Activated CD8-positive, alpha-beta memory T cell treated with anti-CD3 and anti-CD28 coated beads for 4 hours (primary cell): ENCODE data around the gene ARVCF.
"Not testable (repeated sequence)": the region's sequence is repeated elsewhere in the genome, so short reads cannot be mapped to it uniquely, and the experiment has no call there.

Experiments
- DNase-seq, 2 donors: peaks; one replicate each; pipeline ENCODE4 v3.0.0-alpha.2; 2020; ENCODE audit warnings: low read depth in 2 of 2

The ARVCF gene

DNA sequence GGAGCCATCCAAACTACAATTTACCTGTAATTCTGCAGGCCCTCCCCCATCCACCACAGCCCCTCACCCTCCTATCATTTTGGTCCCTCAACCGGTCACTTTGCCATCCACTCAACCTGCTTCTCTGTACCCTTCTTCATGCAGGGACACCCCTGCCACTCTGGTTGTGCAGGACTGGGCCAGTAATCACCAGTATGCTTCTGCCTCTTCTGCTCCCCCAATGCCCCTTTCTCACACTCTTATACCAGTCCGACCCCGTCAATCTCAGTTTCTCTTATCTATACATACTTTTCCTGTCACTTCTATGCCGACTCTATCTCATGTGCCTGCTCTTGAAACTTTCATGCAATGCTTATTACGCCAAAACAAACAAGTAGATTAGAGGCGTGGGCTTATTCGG, 80.1 kb downstream of the ARVCF start:
- DNase-seq = no peak

DNA sequence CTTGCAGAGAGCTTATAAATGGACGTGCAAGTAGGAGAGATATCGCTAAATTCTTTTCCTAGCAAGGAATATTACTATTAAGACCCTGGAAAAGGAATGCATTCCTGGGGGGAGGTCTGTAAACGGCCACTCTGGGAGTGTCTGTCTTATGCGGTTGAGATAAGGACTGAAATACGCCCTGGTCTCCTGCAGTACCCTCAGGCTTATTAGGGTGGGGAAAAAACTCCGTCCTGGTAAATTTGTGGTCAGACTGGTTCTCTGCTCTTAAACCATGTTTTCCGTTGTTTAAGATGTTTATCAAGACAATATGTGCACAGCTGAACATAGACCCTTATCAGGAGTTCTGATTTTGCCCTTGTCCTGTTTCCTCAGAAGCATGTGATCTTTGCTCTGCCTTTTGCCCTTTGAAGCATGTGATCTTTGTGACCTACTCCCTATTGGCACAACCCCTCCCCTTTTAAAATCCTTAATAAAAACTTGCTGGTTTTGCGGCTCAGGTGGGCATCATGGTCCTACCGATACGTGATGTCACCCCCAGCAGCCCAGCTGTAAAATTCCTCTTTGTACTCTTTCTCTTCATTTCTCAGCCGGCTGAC, 81.4 kb downstream of the ARVCF start:
- DNase-seq = not testable (repeated sequence)

DNA sequence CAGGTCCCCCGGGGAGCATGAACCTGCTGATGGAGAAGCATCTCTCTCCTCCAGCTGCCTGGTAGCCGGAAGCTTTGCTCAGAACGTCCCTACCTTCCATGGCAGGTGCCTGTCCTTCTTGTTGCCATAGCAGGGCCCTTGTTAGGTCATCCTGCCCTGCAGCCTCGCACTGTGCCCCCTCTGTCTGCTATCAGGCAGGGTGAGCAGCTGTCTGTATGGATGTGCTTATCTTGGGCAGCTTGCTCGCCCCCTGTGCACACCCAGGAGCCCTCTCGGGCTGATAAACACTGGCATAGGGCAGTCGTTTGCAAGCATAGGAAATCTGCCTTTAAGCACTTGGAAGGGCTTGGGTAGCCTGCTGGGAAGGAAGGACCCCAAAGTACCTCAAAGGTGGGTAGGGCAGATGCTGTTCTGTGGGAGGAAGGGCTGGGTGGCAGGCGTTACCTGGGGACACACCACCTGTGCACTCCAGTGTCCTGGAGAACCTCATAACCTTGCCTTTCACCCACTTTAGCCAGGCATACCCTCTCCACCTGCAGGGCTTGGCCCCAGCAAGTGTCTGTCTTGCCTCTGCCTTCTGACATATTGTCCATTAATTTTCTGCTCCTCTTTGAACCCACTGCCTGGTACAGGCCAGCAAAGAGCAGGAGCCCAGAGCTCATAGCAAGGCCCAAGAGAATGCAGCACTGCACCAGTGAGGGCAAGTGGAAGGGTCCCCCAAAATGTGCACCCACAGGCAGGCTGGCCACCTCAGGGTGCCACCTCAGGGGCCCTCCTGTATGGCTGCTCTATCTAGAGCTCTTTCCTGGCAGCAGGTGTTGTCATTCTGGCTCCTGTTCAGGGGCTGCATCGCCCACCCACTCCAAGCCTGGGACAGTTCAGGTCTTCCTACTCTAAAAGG, 83.0 kb downstream of the ARVCF start:
- DNase-seq = no peak

DNA sequence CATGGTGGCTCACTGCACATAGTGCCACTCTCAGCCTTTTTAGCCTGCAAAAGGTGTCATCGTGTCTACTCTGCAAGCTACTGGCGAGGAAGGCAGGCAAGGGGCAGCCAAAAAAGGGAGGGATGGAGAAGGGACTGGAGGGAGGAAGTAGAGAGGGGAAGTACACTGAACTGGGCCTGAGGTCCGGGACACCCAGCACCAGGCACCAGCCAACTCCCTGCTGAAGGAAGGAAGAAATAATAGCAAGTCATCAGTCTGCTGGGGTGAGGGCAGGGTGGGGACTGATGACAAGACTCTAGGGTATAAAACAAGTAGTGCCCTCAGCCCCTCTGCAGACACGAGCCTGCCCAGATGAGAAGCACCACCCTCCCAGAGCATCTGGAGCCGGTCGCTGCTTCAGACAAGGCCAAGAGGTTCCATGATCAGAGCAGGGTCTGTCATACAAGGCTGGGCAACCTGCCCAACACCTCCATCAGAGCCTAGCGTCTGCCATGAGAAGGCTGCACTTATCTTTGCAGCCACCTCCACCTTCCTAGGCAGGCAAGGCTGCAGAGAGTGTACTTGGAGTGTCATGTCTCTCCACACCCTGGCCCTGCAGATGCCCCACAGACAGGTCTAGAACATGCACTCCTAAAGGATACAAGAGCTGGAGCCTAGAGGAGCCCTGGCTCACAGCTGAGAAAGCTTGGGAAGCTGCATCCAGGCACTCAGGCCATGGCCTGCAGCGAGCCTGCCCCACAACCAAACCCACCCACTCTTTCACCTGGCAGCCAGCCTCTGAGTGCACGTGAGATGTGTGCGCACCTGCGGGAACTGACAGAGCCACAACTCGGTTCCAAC, 84.0 kb downstream of the ARVCF start:
- no peak for DNase-seq

DNA sequence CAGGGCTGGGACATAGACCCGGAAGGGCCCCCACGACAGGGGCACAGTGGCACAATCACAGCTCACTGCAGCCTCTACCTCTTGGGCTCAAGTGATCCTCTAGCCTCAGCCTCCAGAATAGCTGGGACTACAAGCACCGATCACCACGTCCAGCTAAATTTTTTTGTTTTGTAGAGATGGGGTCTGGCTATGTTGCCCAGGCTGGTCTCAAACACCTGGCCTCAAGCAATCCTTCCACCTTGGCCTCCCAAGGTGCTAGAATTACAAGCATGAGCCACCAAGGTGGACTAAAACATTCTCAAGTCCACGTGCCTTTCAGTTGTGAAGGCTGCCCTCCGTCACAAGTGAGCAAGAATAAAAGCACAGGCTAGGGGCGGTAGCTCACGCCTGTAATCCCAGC, 85.1 kb downstream of the ARVCF start:
- DNase-seq = no peak

DNA sequence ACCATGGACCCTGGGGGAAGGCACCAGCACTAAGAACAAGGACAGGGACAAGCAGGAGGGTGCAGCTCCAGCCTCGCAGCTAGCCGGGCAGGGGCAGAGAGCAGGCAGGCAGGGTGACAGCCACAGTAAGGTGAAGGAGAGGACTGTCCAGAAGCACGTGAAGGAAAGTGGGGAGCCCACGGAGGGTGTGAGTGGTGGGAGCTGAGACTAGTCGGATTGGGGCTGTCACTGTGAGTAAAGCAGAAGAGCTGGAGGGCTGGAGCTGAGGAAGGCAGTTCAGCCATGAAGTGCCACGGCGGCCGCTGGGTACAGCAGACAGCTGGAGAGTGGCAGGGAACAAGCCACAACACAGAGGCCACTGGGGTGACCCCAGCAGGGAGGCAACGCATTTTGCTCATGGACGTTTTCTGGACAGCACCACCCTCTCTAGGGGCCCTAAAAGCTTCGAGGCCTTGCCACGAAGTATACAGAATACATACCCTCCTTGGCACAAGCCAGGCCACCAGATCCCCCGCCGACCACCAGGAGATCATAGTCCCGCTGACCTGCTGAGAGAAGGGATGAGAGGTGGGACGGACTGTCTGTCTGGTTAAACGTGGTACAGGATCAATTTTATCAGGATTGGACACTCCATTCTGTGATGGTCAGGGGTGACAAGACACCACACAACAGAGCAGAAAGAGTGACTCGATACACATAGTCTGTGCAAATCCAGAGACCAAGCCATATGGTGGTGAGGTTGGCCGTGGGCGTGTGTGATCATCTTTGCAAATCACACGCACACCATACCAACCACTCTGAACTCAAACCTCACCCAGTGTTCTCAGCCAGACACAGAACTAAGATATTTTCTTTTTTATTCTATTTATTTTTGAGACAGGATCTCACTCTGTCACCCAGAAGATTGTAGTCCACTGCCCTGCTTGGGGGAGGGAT, 85.8 kb downstream of the ARVCF start:
- no peak for DNase-seq

DNA sequence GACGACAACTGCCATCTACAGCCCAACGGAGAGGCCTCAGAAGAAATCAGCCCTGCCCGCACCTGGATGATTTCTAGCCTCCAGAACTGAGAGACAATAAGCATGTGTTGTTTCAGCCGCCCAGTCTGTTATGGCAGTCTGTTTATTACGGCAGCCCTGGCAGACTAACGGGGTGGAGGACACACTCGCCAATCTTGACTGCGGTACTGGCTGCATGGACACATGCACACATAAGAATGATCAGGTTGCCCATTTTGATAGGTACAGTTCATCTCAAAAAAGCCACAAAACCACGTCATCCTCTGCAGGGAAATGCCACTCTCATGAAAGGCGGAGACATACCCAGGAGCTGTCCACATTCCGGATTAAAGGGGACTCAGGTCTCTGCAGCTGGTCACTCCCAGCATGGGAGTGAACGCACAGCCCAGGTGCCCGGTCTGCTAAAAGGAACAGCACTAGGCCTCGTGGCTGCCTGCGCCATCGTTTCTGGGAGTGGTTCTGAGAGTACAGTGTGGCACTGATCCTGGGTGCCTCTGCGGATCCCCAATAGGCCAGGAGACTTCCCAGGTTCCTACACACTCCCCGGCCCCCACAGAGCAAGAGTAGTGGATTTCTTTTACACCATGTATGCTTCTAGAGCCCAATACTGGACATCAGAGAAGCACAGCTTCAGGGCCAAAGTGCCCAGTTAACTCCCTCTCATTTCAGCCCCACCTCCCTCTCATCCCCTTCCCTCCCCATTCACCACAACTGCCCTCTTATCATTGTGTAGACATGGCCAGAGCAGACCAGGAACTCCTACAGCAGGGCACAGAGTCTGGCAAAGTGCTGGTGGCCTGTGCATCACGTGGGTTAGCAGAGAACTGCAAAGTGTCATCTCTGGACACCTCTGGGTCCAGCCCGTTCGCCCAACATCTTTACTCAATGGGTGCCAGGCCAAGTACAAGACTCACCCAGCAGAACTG, 86.8 kb downstream of the ARVCF start:
- DNase-seq = no peak

DNA sequence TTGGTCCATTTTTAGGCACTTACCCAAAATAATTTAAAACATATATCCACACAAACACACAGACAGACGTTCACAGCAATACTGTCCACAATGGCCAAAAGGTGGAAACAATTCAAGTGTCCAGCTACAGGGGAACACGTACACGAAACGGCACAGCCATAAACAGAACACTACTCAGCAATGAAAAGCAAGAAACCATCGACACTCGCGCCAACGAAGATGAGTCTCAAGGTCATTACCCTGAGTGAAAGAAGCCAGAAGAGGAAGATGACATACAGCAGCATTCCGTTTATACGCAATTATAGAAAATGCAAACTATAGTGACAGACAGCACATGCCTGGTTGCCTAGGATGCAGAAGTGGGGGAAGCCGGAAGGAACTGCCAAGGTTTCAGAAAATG, 88.4 kb downstream of the ARVCF start:
- DNase-seq = no peak

DNA sequence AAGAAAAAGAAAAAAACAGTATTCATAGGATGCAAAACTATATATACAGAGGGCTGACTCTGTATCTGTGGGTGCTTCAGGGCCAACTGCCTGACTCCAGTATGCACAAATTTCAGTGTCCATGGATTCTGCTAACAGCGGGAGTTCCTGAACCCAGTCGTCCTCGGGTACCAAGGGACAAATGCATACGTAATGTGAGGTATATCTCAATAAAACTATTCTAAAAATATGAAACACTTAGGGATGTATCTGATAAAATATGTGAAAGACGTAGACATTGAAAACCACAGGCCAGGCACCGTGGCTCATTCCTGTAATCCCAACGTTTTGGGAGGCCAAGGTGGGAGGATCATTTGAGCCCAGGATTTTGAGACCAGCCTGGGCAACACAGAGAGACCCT, 88.9 kb downstream of the ARVCF start:
- no peak for DNase-seq

DNA sequence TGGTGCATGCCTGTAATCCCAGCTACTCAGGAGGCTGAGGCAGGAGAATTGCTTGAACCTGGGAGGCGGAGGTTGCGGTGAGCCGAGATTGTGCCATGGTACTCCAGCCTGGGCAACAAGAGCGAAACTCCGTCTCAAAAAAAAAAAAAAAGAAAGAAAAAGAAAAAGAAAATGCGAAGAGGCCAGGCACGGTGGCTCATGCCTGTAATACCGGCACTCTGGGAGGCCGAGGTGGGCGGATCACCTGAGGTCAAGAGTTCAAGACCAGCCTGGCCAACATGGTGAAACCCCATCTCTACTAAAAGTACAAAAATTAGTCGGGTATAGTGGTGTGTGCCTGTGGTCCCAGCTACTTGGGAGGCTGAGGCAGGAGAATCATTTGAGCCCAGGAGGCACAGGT, 90.6 kb downstream of the ARVCF start:
- DNase-seq = not testable (repeated sequence)

DNA sequence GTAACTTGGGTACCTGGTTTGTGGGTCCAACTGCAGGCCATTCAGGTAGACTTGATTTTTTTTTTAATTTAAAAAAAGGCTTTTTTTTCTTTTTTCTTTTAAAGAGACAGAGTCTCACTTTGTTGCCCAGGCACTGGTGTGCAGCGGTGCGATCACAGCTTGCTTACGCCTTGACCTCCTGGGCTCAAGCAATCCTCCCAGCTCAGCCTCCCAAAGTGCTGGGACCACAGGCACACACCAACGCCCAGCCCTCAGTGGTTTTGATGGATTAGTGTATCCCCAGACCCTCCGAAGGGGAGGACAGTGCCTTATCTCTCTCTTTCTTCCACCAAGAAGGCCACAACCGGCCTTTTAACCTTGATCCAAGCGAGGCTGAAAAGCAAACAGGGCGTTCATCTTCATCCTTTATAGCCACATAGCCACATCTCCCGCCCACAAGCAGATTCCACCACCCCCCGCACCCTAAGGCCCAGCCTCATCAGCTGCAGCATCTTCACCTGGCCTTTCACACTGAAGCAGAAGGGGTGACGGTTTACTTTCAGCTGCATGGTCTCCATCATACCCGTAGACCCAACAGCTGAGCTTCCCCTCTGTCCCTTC, 92.6 kb downstream of the ARVCF start:
- DNase-seq = no peak

DNA sequence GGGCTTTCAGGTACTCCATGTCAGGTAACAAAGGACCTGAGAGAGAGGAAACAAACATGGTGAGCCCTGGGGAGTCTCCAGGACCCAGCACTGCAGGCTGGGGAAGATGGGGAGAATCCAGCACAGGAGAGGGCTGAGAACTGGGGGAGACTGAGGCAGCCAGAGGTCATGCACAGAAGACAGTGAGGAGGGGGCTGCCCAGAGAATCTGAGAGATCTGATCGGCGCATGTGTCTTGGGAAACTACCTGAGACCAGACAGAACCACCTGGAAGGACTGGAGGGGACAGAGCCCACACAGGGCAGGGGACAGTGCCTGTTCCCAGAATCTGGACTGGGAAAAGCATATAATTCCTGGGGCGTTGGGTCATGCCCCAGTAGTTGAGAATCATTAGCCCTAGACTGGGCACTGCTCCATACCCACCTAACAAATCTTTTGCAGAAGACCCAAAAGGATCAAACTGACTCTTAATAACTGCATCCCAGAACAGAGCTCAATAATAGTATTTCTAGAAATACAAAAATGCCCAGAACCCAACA, 95.0 kb downstream of the ARVCF start:
- DNase-seq = no peak
